K562 (cell line): Measurements from ENCODE around the gene CHN2. TPM values are rescaled to one million over a fixed set of nuclear protein-coding genes. Genes with fewer than 3 reads are reported as not detected.

Source experiments
- ATAC-seq: fragments of 200-7000 bp; cut with Tn5 transposase; 3 replicates; pipeline ENCODE4 v1.9.1; 2020; ENCODE audit warnings: moderate library complexity
- BruUV-seq: library from RNA; stranded (reverse); fragments of 400-500 nt; replicated peaks from 2 replicates; lab custom pipeline; 2021; lab: Mats Ljungman, UMichigan
- CTCF ChIA-PET: fragments of 300-600 bp; formaldehyde crosslinking; extraction: SDS; loops from one replicate; lab custom pipeline; 2021; ENCODE audit warnings: low intra/inter-chr PET ratio; lab: Yijun Ruan, JAX
- POLR2A ChIA-PET: fragments of 300-600, 350-650 bp; sonication (Branson Sonifier 250); formaldehyde crosslinking; extraction: SDS; loops from one replicate; lab custom pipeline; 2021; ENCODE audit warnings: antibody characterized with exemption, inconsistent platforms; lab: Yijun Ruan, JAX
- DNase-seq, 4 experiments: peaks; one replicate each; pipeline versions ENCODE4 v3.0.0 to v3.0.0-alpha.2; 2011 to 2018; ENCODE audit warnings: low spot score in 3 of 4, mixed read lengths in 3 of 4; ENCODE audit errors: extremely low read depth in 1 of 4
- FAIRE-seq: peaks from 2 replicates; lab custom pipeline; 2011; peaks lifted over from hg19 to GRCh38; lab: Jason Lieb, UNC
- H2AFZ ChIP-seq: 2 replicates; pipeline ENCODE4 v1.6.0; 2011; ENCODE audit warnings: low read depth, low read length, control low read depth, inconsistent platforms
- H3K27ac ChIP-seq: fragments of 200-600 bp; 3 replicates; pipeline ENCODE4 v1.8.0; 2011; ENCODE audit warnings: low read depth, mild to moderate bottlenecking, control low read depth, inconsistent platforms, low read length, moderate library complexity, mixed read lengths; ENCODE audit errors: extremely low read depth
- H3K27me3 ChIP-seq, 2 experiments: fragments of 300-600 bp in 1 of 2; 2 replicates in 1 of 2; 3 replicates in 1 of 2; pipeline versions ENCODE4 v1.6.0 to v1.8.0; 2011; ENCODE audit warnings: inconsistent platforms in 2 of 2, low read length in 2 of 2, mild to moderate bottlenecking in 1 of 2, mixed read lengths in 1 of 2, moderate library complexity in 1 of 2; ENCODE audit not compliant: control insufficient read depth in 2 of 2, insufficient read depth in 2 of 2
- H3K36me3 ChIP-seq: fragments of 300-600 bp; 3 replicates; pipeline ENCODE4 v1.8.0; 2011; ENCODE audit warnings: mild to moderate bottlenecking, low read length, inconsistent platforms; ENCODE audit not compliant: control insufficient read depth, insufficient read depth
- H3K4me1 ChIP-seq, 2 experiments: fragments of 200-600 bp in 1 of 2; replicated peaks in 1 of 2; 2 replicates in 1 of 2; 3 replicates in 1 of 2; pipeline versions ENCODE4 v1.5.1 to v1.8.0; 2011; ENCODE audit warnings: inconsistent platforms in 2 of 2, low read length in 2 of 2, mild to moderate bottlenecking in 1 of 2, mixed read lengths in 1 of 2, moderate library complexity in 1 of 2; ENCODE audit not compliant: control insufficient read depth in 2 of 2, insufficient read depth in 2 of 2
- H3K4me2 ChIP-seq: 2 replicates; pipeline ENCODE4 v1.6.1; 2011; ENCODE audit warnings: low read length, control low read depth, inconsistent platforms, mixed read lengths; ENCODE audit not compliant: insufficient read depth
- H3K4me3 ChIP-seq: fragments of 200-600 bp; sonication (generic), shearing (Covaris generic); 2 replicates; pipeline ENCODE4 v1.5.1; 2016; ENCODE audit warnings: control low read depth, inconsistent platforms
- H3K79me2 ChIP-seq: fragments of 200-600 bp; 3 replicates; pipeline ENCODE4 v1.8.0; 2011; ENCODE audit warnings: low read length, inconsistent platforms; ENCODE audit not compliant: control insufficient read depth, insufficient read depth
- H3K9ac ChIP-seq, 2 experiments: 2 replicates each; pipeline versions ENCODE4 v1.6.0 to v1.6.1; 2011; ENCODE audit warnings: low read depth in 2 of 2, low read length in 2 of 2, control low read depth in 1 of 2, inconsistent platforms in 1 of 2, mild to moderate bottlenecking in 1 of 2, mixed read lengths in 1 of 2; ENCODE audit not compliant: insufficient read depth in 1 of 2
- H3K9me1 ChIP-seq: one replicate; pipeline ENCODE4 v1.6.0; 2011; ENCODE audit warnings: inconsistent platforms, mild to moderate bottlenecking, low read length, moderate library complexity; ENCODE audit not compliant: control insufficient read depth, insufficient read depth
- H3K9me3 ChIP-seq: replicated peaks from 2 replicates; pipeline ENCODE4 v1.5.1; 2011; ENCODE audit warnings: low read depth, low read length, inconsistent platforms; ENCODE audit not compliant: control insufficient read depth, insufficient read depth
- H4K20me1 ChIP-seq: replicated peaks from 2 replicates; pipeline ENCODE4 v1.6.1; 2011; ENCODE audit warnings: low read length, inconsistent platforms, mixed read lengths; ENCODE audit not compliant: control insufficient read depth, insufficient read depth
- COPS2 ChIP-seq: fragments of 450-650 bp; conservative IDR thresholded peaks from 2 replicates; pipeline ENCODE4 v1.6.1; 2016; ENCODE audit warnings: mild to moderate bottlenecking, moderate library complexity
- HDAC3 ChIP-seq: fragments of 450-650 bp; IDR thresholded peaks from 2 replicates; pipeline ENCODE4 v1.6.1; 2018; ENCODE audit warnings: borderline replicate concordance, mild to moderate bottlenecking, moderate library complexity; ENCODE audit not compliant: partially characterized antibody
- LCOR ChIP-seq: sonication (generic); formaldehyde crosslinking; IDR thresholded peaks from 2 replicates; pipeline ENCODE4 v1.8.0; 2022; ENCODE audit warnings: mild to moderate bottlenecking, missing genetic modification reagents
- MBD2 ChIP-seq: sonication (generic); IDR thresholded peaks from 2 replicates; pipeline ENCODE4 v1.6.1; 2016; ENCODE audit warnings: low read depth, borderline replicate concordance
- RERE ChIP-seq: sonication (generic); formaldehyde crosslinking; IDR thresholded peaks from 2 replicates; pipeline ENCODE4 v1.8.0; 2023; ENCODE audit warnings: missing genetic modification reagents, mild to moderate bottlenecking, borderline replicate concordance
- SLC30A9 ChIP-seq: fragments of 250-450 bp; sonication (Bioruptor Pico); IDR thresholded peaks from 2 replicates; pipeline ENCODE4 v1.8.0; 2022; ENCODE audit warnings: mild to moderate bottlenecking, moderate library complexity
- ZNF140 ChIP-seq: fragments of 250-450 bp; sonication (Bioruptor Pico); IDR thresholded peaks from 2 replicates; pipeline ENCODE4 v1.8.0; 2021; ENCODE audit warnings: moderate library complexity, mild to moderate bottlenecking, inconsistent platforms
- ZNF41 ChIP-seq: fragments of 250-450 bp; sonication (Bioruptor Pico); conservative IDR thresholded peaks from 2 replicates; pipeline ENCODE4 v1.4.0; 2020; ENCODE audit warnings: mild to moderate bottlenecking
- ZNF764 ChIP-seq: fragments of 250-450 bp; sonication (Bioruptor Pico); IDR thresholded peaks from 2 replicates; pipeline ENCODE4 v1.4.0; 2020; ENCODE audit warnings: low read depth, mild to moderate bottlenecking, moderate library complexity
- ZNF780A ChIP-seq: fragments of 250-450 bp; sonication (Bioruptor Pico); IDR thresholded peaks from 2 replicates; pipeline ENCODE4 v1.5.0; 2021; ENCODE audit warnings: mild to moderate bottlenecking
- WGBS: fragments of 100-300 bp; shearing (Covaris generic); methylation state at CpG from one replicate; pipeline ENCODE4 v1.1.6; 2016; ENCODE audit warnings: low coverage, mixed read lengths; ENCODE audit not compliant: insufficient coverage; ENCODE audit errors: missing lambda C conversion rate; 5-methylcytosine and 5-hydroxymethylcytosine counted together
- in situ Hi-C: fragments of 300-500 bp; cut with MboI; formaldehyde crosslinking; loops from 4 replicates; pipeline ENCODE4 v1.15.0; 2018; ENCODE audit warnings: inconsistent platforms, mixed read lengths
- intact Hi-C: fragments of 100-400 bp; cut with micrococcal nuclease; formaldehyde crosslinking; loops from 2 replicates; pipeline ENCODE4 v1.14.2; 2022
- polyA plus RNA-seq, 8 experiments: library from polyadenylated mRNA; depleted of rRNA in 4 of 8; stranded (reverse) in 5 of 8; unstranded in 3 of 8; fragments of >200 nt; fragmentation: Nextera tagmentation in 2 of 8; fragmentation: Illumina TruSeq in 1 of 8; extraction: Ambion mirVana in 2 of 8; extraction: Trizol in 1 of 8; gene quantifications; 2 replicates each; pipeline versions ENCODE4 v1.2.1 to v1.2.3, GENCODE V29; 2011 to 2014; ENCODE audit warnings: inconsistent platforms in 1 of 8, missing spikeins in 1 of 8
- total RNA-seq, 7 experiments: library from RNA; depleted of rRNA in 6 of 7; stranded (reverse); fragments of >200 nt in 6 of 7; fragmentation: Illumina TruSeq in 2 of 7; extraction: Trizol in 2 of 7; gene quantifications; 2 replicates each; pipeline versions ENCODE4 v1.2.1 to v1.2.3, GENCODE V29; 2011 to 2021; ENCODE audit warnings: low replicate concordance in 1 of 7
- TF ChIP-seq, protein P1 (sequence below): fragments of 450-650 bp; formaldehyde crosslinking; IDR thresholded peaks from 2 replicates; pipeline ENCODE4 v1.4.0; 2020; ENCODE audit warnings: mild to moderate bottlenecking, moderate library complexity

The CHN2 gene
- total and polyA plus RNA-seq, 9 of the 15 experiments (the other 6 are each of a cell fraction or from before 2014, with no cell fraction given) = 0.12 to 2.1 (median 0.31) TPM; not detected in 1

GRCh38 chr7:29469281-29469680 lies 274.7 kb downstream of the CHN2 start:
- ChIA-PET CTCF (no interaction called here), POLR2A (interaction anchor here (0.6 to 1.7 kb wide), 2 partner anchors 12 to 665 kb away, joined by 3 to 7 read pairs; no protein-coding TSS in a partner anchor)
- Histone ChIP-seq H3K4me2 (no peak overlapping the region), H4K20me1 (no peaks in the 10 kb centered on the region; the same call in 1 of the 2 replicates), H3K4me1 (no peaks in the 10 kb centered on the region), H3K79me2 (no peaks in the 10 kb centered on the region), H3K27me3 (peaks cover 11 to 12% of the 10 kb centered on the region in 2 experiments; a peak in 4 of 5 replicates), H3K4me3 (no peak overlapping the region), H3K27ac (no peak overlapping the region), H3K9ac (no peak overlapping the region), H3K9me1 (no peaks in the 10 kb centered on the region), H3K36me3 (no peaks in the 10 kb centered on the region), H3K9me3 (no peaks in the 10 kb centered on the region), H2AFZ (no peak overlapping the region)
- FAIRE-seq = no peak
- WGBS = 3% methylated on average over 3 of the region's 3 CpGs
- no peak for ATAC-seq
- intact Hi-C loops = no loop called here
- in situ Hi-C loops = no loop called here
- no TSS peak for BruUV-seq
- no peak for DNase-seq
- TF ChIP-seq ZNF780A (CRISPR knock-in tag) (no peak), ZNF764 (CRISPR knock-in tag) (no peak), COPS2 (no peak), HDAC3 (no peak), MBD2 (no peak), LCOR (CRISPR knock-in tag) (no peak), RERE (CRISPR knock-in tag) (no peak), ZNF140 (CRISPR knock-in tag) (no peak), SLC30A9 (CRISPR knock-in tag) (no peak), ZNF41 (CRISPR knock-in tag) (no peak)
- TF ChIP-seq, protein P1, sequence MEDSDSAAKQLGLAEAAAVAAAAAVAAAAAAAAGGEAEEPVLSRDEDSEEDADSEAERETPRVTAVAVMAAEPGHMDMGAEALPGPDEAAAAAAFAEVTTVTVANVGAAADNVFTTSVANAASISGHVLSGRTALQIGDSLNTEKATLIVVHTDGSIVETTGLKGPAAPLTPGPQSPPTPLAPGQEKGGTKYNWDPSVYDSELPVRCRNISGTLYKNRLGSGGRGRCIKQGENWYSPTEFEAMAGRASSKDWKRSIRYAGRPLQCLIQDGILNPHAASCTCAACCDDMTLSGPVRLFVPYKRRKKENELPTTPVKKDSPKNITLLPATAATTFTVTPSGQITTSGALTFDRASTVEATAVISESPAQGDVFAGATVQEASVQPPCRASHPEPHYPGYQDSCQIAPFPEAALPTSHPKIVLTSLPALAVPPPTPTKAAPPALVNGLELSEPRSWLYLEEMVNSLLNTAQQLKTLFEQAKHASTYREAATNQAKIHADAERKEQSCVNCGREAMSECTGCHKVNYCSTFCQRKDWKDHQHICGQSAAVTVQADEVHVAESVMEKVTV (CRISPR knock-in tag) = no peak
